HepG2 (cell line): ENCODE data around the gene KIF24. TPM values are rescaled to one million over a fixed set of nuclear protein-coding genes. Genes with fewer than 3 reads are reported as not detected.
A peak's percentile ranks its signal among the peaks of the same experiment; 100 is the strongest.

Experiments
- AFF4 ChIP-seq: sonication (generic); formaldehyde crosslinking; IDR thresholded peaks from 2 replicates; pipeline ENCODE4 v1.4.0; 2020; ENCODE audit warnings: missing genetic modification reagents
- ARHGAP35 ChIP-seq: sonication (generic); formaldehyde crosslinking; IDR thresholded peaks from 2 replicates; pipeline ENCODE4 v1.9.0; 2022; ENCODE audit warnings: mild to moderate bottlenecking, inconsistent platforms, moderate library complexity, missing genetic modification reagents, borderline replicate concordance
- CREM ChIP-seq, 2 experiments: sonication (generic) in 1 of 2; formaldehyde crosslinking in 1 of 2; IDR thresholded peaks; 2 replicates each; pipeline versions ENCODE4 v1.4.0 to v1.6.1; 2016 to 2020; ENCODE audit warnings: antibody characterized with exemption in 1 of 2, mild to moderate bottlenecking in 1 of 2, missing genetic modification reagents in 1 of 2
- DNMT3B ChIP-seq: conservative IDR thresholded peaks from 2 replicates; pipeline ENCODE4 v1.6.1; 2016; ENCODE audit warnings: missing biosample characterization, control low read depth
- E2F1 ChIP-seq: sonication (generic); formaldehyde crosslinking; IDR thresholded peaks from 2 replicates; pipeline ENCODE4 v1.5.0; 2020; ENCODE audit warnings: missing genetic modification reagents
- FOSL1 ChIP-seq: sonication (generic); formaldehyde crosslinking; IDR thresholded peaks from 2 replicates; pipeline ENCODE4 v1.9.0; 2021; ENCODE audit warnings: missing genetic modification reagents, borderline replicate concordance
- FOSL2 ChIP-seq: sonication (generic); formaldehyde crosslinking; IDR thresholded peaks from 2 replicates; pipeline ENCODE4 v1.4.0; 2020; ENCODE audit warnings: missing genetic modification reagents
- HMG20B ChIP-seq: conservative IDR thresholded peaks from 2 replicates; pipeline ENCODE4 v1.6.1; 2016; ENCODE audit warnings: missing genetic modification reagents, missing compliant biosample characterization
- ISL2 ChIP-seq: sonication (generic); formaldehyde crosslinking; IDR thresholded peaks from 2 replicates; pipeline ENCODE4 v1.5.0; 2020; ENCODE audit warnings: missing genetic modification reagents
- MXD1 ChIP-seq: sonication (generic); formaldehyde crosslinking; IDR thresholded peaks from 2 replicates; pipeline ENCODE4 v1.4.0; 2020; ENCODE audit warnings: mild to moderate bottlenecking, missing genetic modification reagents
- POLR2AphosphoS2 ChIP-seq: IDR thresholded peaks from 2 replicates; pipeline ENCODE4 v1.6.1; 2011; ENCODE audit warnings: low read depth, low read length, improper control_type of control experiment
- PRMT3 ChIP-seq: sonication (generic); formaldehyde crosslinking; IDR thresholded peaks from 2 replicates; pipeline ENCODE4 v1.8.1; 2022; ENCODE audit warnings: low read depth, mild to moderate bottlenecking, moderate library complexity, missing genetic modification reagents, borderline replicate concordance
- RAD51 ChIP-seq: fragments of 450-650 bp; IDR thresholded peaks from 2 replicates; pipeline ENCODE4 v1.6.1; 2016; ENCODE audit warnings: borderline replicate concordance
- RCOR2 ChIP-seq: IDR thresholded peaks from 2 replicates; pipeline ENCODE4 v1.6.1; 2016; ENCODE audit warnings: missing biosample characterization, missing genetic modification reagents
- RNF2 ChIP-seq: fragments of 450-650 bp; conservative IDR thresholded peaks from 2 replicates; pipeline ENCODE4 v1.6.1; 2016; ENCODE audit warnings: low read depth
- SRSF9 ChIP-seq: fragments of 200-400 bp; formaldehyde crosslinking; IDR thresholded peaks from 2 replicates; pipeline ENCODE4 v1.6.1; 2018; ENCODE audit warnings: borderline replicate concordance, mild to moderate bottlenecking, low read depth, low read length; ENCODE audit not compliant: insufficient read depth, poor library complexity, severe bottlenecking
- THYN1 ChIP-seq: sonication (generic); formaldehyde crosslinking; IDR thresholded peaks from 2 replicates; pipeline ENCODE4 v1.8.1; 2023; ENCODE audit warnings: low read depth, mild to moderate bottlenecking, moderate library complexity, missing genetic modification reagents, borderline replicate concordance
- TOE1 ChIP-seq: sonication (generic); formaldehyde crosslinking; IDR thresholded peaks from 2 replicates; pipeline ENCODE4 v1.4.0; 2020; ENCODE audit warnings: mild to moderate bottlenecking, missing genetic modification reagents
- U2AF1 ChIP-seq: fragments of 200-400 bp; formaldehyde crosslinking; optimal IDR thresholded peaks from 2 replicates; pipeline ENCODE3; 2017; ENCODE audit warnings: mild to moderate bottlenecking, low read depth, low read length
- ZFP36L1 ChIP-seq: sonication (generic); formaldehyde crosslinking; IDR thresholded peaks from 2 replicates; pipeline ENCODE4 v1.8.0; 2022; ENCODE audit warnings: mild to moderate bottlenecking, missing genetic modification reagents, moderate library complexity
- ZMYM2 ChIP-seq: sonication (generic); formaldehyde crosslinking; IDR thresholded peaks from 2 replicates; pipeline ENCODE4 v1.8.0; 2022; ENCODE audit warnings: mild to moderate bottlenecking, missing genetic modification reagents
- ZNF552 ChIP-seq: sonication (generic); formaldehyde crosslinking; IDR thresholded peaks from 2 replicates; pipeline ENCODE4 v1.9.0; 2022; ENCODE audit warnings: missing genetic modification reagents, mild to moderate bottlenecking, borderline replicate concordance
- ZNF616 ChIP-seq: sonication (generic); formaldehyde crosslinking; IDR thresholded peaks from 2 replicates; pipeline ENCODE4 v1.5.0; 2020; ENCODE audit warnings: low read depth, mild to moderate bottlenecking, missing genetic modification reagents
- polyA plus RNA-seq, 8 experiments: library from polyadenylated mRNA; depleted of rRNA in 3 of 8; stranded (reverse) in 7 of 8; unstranded in 1 of 8; fragments of >200 nt; fragmentation: Illumina TruSeq in 4 of 8; extraction: Trizol in 4 of 8; gene quantifications; 2 replicates each; pipeline versions ENCODE4 v1.2.1 to v1.2.3, GENCODE V29; 2011 to 2016; ENCODE audit warnings: low read depth in 4 of 8, missing spikeins in 1 of 8, mixed read lengths in 1 of 8; ENCODE audit not compliant: insufficient read depth in 1 of 8
- total RNA-seq, 5 experiments: library from RNA; depleted of rRNA; stranded (reverse); fragments of >200 nt; fragmentation: Illumina TruSeq; extraction: Trizol; gene quantifications; 2 replicates each; pipeline ENCODE4 v1.2.3, GENCODE V29; 2016; ENCODE audit warnings: low read depth in 1 of 5

Gene KIF24
- total and polyA plus RNA-seq, 2 of the 13 experiments (the other 11 are each of a cell fraction or from before 2014, with no cell fraction given), result 1.1 to 3.0 TPM

- TF ChIP-seq AFF4 (CRISPR knock-in tag) (no peak), ZNF616 (CRISPR knock-in tag) (no peak), FOSL1 (CRISPR knock-in tag) (no peak), TOE1 (CRISPR knock-in tag) (no peak), POLR2AphosphoS2 (no peak), THYN1 (CRISPR knock-in tag) (0 out of 2 replicates have a peak, but pooled peaks have one; percentile 68), ZMYM2 (CRISPR knock-in tag) (no peak), RNF2 (no peak), U2AF1 (peak; percentile 57), MXD1 (CRISPR knock-in tag) (peak; percentile 84; the same call in 1 of the 2 replicates), ISL2 (CRISPR knock-in tag) (no peak), HMG20B (no peak), CREM (IDR thresholded peaks at IDR 0.05) (peak; percentile 87), CREM (CRISPR knock-in tag; IDR thresholded peaks at IDR 0.05) (0 out of 2 replicates have a peak, but pooled peaks have one; percentile 47), FOSL2 (CRISPR knock-in tag) (0 out of 2 replicates have a peak, but pooled peaks have one; percentile 5), ARHGAP35 (CRISPR knock-in tag) (no peak; the same call in 1 of the 2 replicates), E2F1 (CRISPR knock-in tag) (peak; percentile 92), ZNF552 (CRISPR knock-in tag) (no peak), PRMT3 (CRISPR knock-in tag) (no peak), DNMT3B (no peak; the same call in 1 of the 2 replicates), RCOR2 (no peak), SRSF9 (no peak), ZFP36L1 (CRISPR knock-in tag) (peak; percentile 24; the same call in 1 of the 2 replicates), RAD51 (no peak)
Measured at GRCh38 chr9:34328987-34329832, at the start of gene KIF24, which contains the start of gene NUDT2 (continued).
